NT2/D1 (cell line): ENCODE data around the gene ABLIM1.

Experiments
- SUZ12 ChIP-seq: IDR thresholded peaks from 2 replicates; pipeline ENCODE4 v1.6.1; 2011; ENCODE audit not compliant: insufficient read length, insufficient read depth; ENCODE audit errors: extremely low read depth
- YY1 ChIP-seq: IDR thresholded peaks from 2 replicates; pipeline ENCODE4 v1.6.1; 2011; ENCODE audit not compliant: insufficient read length, insufficient read depth
- ZNF274 ChIP-seq: IDR thresholded peaks from 2 replicates; pipeline ENCODE4 v1.6.1; 2011; ENCODE audit warnings: mild to moderate bottlenecking, low read depth, low read length

- TF ChIP-seq YY1 (no peak), ZNF274 (no peak), SUZ12 (no peak)
These were observed 107.1 kb downstream of the ABLIM1 start for GRCh38 chr10:114550756-114551635.
